OCI-LY7 (cell line): Measurements from ENCODE around the gene RAB6B. TPM values are rescaled to one million over a fixed set of nuclear protein-coding genes. Genes with fewer than 3 reads are reported as not detected.

Experiments used
- total RNA-seq, 2 experiments: library from RNA; depleted of rRNA in 1 of 2; stranded (reverse); fragments of >200 nt in 1 of 2; shearing (Covaris generic) in 1 of 2; gene quantifications; 2 replicates each; pipeline ENCODE4 v1.2.3, GENCODE V29; 2014 to 2022

Gene RAB6B
- total RNA-seq, 2 experiments from 2014 or later = not detected

Other genes with a start within 250 kb of the RAB6B start
- gene TOPBP1, start 233.9 kb downstream of the RAB6B start, total RNA-seq (2014; rRNA removed; shearing (Covaris generic)) = 139 and 167 TPM in 2 replicates
- gene TOPBP1, start 233.9 kb downstream of the RAB6B start, total RNA-seq (2022) = 131 and 137 TPM in 2 replicates
- gene TF, start 149.5 kb downstream of the RAB6B start, total RNA-seq (2014; rRNA removed; shearing (Covaris generic)) = 0.25 and 0.93 TPM in 2 replicates
- gene TF, start 149.5 kb downstream of the RAB6B start, total RNA-seq (2022) = 0.15 and 0.89 TPM in 2 replicates
- gene SRPRB, start 90.1 kb downstream of the RAB6B start, total RNA-seq (2014; rRNA removed; shearing (Covaris generic)) = 36.0 and 39.4 TPM in 2 replicates
- 44.8 and 54.1 TPM in 2 replicates for gene SRPRB, start 90.1 kb downstream of the RAB6B start, total RNA-seq (2022)
- gene SLCO2A1, start 134.0 kb upstream of the RAB6B start, total RNA-seq (2014; rRNA removed; shearing (Covaris generic)) = not detected in 2 replicates
- gene SLCO2A1, start 134.0 kb upstream of the RAB6B start, total RNA-seq (2022) = not detected in 2 replicates